ENCODE results near the gene GRN.
"Not testable (repeated sequence)": the region's sequence is repeated elsewhere in the genome, so short reads cannot be mapped to it uniquely, and the experiment has no call there.

GRN gene

DNA sequence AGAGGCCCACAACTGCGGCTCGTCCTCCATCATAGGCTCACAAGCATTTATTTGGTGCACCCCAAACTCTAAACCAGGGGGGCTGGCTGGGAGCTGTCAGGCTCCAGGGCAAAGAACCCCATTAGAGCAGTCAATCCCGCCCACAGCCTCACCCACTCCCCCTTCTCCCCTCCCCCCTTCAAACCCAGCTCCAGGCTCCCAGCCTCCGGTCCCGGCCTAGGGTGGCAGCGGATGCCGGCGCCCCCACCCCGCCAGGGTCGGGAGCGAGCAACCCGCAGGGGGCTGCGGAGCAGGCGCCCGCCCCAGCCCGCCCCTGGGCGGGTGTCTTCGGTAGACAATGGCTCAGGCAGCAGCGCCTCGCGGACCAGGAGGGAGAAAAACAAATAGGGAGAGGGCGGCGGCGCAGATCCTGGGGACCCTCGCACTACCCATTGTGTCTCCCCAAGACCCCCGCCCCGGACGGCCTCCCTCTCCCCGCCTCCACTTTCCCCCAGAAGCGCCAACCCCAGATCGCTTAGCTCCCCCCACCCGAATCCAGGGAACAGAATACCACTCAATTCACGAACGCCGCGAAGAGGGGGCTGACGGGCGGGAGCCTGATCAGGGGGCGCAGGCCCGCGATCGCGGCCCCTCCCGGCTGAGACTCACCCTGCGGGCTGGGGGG is 18.0 kb downstream of the GRN start:
- no peak for DNase-seq

DNA sequence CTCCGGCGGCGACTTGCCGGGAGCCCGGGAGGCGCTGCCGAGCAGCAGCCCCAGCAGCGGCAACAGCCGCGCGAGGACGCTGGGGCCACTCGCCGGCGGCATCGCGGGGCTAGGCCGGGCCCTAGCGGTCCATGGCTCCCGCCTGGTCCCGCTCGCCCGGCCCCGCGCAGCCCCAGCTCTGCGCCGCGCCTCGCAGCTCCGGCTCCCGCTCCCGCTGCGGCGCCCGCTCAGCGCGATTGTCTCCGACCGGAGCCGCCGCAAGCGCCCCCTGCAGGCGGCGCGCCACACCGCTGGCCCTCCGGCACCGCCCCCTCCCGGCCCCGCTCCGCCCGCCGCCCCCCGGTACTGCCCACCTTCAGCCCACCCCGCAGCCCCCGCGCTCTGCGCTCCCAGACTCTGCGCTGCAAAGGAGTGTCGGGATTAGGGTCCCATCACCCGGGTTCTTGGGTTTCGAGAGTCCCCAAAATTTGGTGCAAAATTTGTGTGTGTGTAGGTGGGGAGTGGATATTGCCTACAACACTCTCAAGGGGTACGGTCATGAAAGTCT is 18.6 kb downstream of the GRN start, which contains the start of gene FAM171A2:
TSS of gene FAM171A2 (minus strand) at position 241 of the 547 bp plus-strand sequence. CDS start at position 102, 139 bp downstream.
- peak; percentile 77 for DNase-seq

- not testable (repeated sequence) for DNase-seq
These were observed 19.9 kb downstream of the GRN start for GRCh38 chr17:44365051-44365450.

- no peak for DNase-seq
These were observed 22.3 kb downstream of the GRN start for GRCh38 chr17:44367231-44367979.

DNA sequence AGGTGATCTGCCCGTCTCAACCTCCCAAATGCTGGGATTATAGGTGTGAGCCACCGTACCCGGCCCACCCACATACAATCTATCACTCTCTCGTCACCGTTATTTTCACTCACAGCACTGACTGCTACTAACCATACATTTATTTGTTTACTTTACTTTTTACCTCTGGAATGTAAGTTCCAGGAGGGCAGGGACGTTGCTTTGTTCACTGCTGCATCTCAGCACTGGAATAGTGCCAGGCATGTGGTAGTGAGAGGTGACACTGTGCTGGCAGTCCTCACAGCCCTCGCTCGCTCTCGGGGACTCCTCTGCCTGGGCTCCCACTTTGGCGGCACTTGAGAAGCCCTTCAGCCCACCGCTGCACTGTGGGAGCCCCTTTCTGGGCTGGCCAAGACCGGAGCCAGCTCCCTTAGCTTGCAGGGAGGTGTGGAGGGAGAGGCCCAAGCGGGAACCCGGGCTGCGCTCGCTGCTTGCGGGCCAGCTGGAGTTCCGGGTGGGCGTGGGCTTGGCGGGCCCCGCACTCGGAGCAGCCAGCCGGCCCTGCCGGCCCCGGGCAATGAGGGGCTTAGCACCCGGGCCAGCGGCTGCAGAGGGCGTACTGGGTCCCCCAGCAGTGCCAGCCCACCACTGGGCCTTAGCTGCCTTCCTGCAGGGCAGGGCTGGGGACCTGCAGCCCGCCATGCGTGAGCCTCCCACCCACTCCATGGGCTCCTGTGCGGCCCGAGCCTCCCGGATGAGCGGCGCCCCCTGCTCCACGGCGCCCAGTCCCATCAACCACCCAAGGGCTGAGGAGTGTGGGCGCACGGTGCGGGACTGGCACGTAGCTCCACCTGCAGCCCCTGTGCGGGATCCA is 23.5 kb downstream of the GRN start:
- DNase-seq: not testable (repeated sequence)

- DNase-seq: not testable (repeated sequence)
These were observed 24.4 kb downstream of the GRN start for GRCh38 chr17:44369414-44370023.

- DNase-seq: no peak
These were observed 26.9 kb downstream of the GRN start for GRCh38 chr17:44372036-44372435.

GRCh38 chr17:44374306-44375195 is 29.4 kb downstream of the GRN start:
- DNase-seq: no peak

GRCh38 chr17:44375196-44376017 is 30.3 kb downstream of the GRN start:
- DNase-seq: no peak

DNA sequence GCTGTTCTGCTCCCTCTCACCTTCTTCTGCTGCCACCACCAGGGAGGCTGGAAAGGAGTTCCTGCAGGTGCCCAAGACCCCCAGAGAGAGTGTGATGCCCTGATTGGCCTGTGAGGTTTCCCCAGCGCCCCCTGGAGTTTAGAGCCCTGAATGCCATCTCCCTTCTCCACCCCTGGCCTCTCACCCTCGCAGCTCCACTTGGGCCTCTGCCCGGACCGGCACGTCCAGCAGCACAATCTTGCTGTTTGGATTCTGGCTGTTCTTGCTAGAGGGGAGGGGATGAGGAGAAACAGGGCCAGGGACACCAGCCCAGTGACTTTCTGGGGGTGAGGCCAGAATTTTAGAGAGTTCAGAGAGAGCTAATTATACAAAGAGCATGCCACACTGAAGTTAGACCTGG is 31.0 kb downstream of the GRN start:
- DNase-seq: peak; percentile 56

- DNase-seq: no peak
These were observed 31.7 kb downstream of the GRN start for GRCh38 chr17:44376779-44377178.

DNA sequence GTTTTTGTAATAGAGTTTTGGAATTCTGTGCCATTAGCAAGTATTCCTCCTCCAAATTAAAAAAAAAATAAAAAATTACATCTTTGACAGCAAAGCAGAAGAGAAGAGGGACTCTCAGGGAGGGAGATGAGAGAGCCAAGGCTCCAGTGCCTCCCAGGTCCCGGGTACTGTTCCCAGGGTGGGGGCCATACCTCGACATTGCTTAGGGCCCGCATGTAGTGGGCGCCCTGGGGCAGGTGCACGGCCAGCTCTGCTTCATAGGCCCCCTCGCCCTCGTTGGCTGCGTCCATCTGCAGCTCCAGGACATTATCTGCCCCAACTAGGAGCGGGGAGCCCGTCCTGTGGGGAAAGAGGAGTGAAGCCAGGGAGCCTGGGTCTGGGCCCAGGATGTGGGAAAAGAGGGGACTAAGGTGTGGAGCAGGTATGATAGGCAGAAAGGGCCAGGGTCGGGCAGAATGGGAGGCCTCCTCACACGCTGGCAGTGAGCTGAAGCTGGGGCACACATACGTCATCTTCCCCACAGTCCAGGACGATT is 33.1 kb downstream of the GRN start:
- DNase-seq: no peak

GRCh38 chr17:44379887-44380286 is 34.8 kb downstream of the GRN start:
- no peak for DNase-seq

- no peak for DNase-seq
These were observed 35.7 kb downstream of the GRN start for GRCh38 chr17:44380767-44381166.

GRCh38 chr17:44381810-44382305 is 36.8 kb downstream of the GRN start:
- DNase-seq: no peak

DNA sequence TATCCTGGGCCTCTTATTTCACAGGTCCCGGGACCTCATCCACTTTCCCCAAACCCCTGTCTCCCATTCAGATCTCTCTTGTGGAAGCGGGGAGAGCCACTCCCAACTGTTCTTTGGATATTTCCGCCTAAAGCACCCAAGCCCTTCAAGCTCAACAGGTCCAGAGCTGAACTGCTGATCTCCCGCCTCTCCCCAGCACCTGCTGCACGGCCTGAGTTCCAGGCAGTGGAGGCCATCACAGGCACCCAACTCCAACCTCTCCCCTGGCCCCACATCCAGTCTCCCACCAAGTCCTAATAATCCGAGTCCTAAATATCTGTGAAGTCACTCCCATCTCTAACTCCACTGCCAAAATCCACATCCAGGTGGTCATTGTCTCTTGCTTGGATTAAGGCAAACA is 37.8 kb downstream of the GRN start:
- DNase-seq: no peak

GRCh38 chr17:44383363-44383762 is 38.3 kb downstream of the GRN start:
- DNase-seq: no peak

DNA sequence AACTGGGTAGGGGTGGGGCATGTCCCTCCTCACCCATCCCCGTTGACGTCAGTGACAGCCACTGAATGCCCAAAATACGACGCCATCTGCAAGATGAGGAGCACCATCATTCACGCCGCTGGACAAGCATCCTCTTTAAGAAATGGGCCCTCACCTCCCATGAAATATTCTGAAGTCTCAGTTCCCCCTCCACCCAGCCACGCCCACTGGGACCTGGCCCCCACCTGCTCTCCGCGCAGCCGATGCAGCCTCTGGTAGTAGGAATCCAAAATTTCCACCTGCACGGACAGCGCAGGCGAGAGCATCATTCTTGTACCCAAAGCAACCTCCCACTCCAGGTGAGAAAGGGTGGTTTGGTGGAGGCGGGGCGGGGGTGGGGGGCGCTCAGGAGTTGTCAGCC is 38.8 kb downstream of the GRN start:
- DNase-seq: no peak

DNA sequence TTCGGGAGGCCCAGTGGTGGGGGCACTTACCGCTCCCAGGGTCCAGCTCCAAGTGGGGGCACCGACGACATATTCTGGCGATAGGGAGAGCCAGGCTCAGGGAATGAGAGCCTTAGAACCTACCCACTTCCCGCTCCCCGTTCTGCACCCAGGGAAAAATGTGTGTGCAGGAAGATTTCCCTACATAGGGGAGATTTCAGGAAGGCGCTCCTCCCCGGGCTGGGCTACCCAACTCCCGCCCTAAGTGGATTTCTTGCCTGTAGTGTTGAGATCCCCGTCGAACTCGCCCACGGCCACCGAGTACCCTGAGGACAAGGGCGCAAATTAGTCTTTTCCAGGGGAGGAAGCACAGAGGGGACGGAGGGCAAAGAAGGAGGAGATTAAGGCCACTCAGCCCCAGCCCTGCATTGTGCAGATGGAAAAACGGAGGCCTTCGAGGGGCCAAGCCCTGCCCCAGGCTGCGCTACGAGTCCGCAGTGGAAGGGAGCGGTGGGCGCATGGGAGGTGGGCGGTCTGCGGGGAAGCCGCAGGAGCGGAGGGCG is 39.2 kb downstream of the GRN start:
- no peak for DNase-seq

- DNase-seq: no peak
These were observed 39.8 kb downstream of the GRN start for GRCh38 chr17:44384823-44385286.
